HG03469 (cell line): Measurements from ENCODE around the gene AGBL4.
"Not testable (repeated sequence)": the region's sequence is repeated elsewhere in the genome, so short reads cannot be mapped to it uniquely, and the experiment has no call there.

Experiments used
- ATAC-seq: cut with Tn5 transposase; IDR thresholded peaks from one replicate; pipeline ENCODE4 v1.9.1; 2021; ENCODE audit warnings: mild to moderate bottlenecking, moderate library complexity, moderate number of reproducible peaks; ENCODE audit not compliant: unreplicated experiment

The AGBL4 gene

GRCh38 chr1:49051647-49052046, 972.1 kb downstream of the AGBL4 start:
- no peak for ATAC-seq

- no peak for ATAC-seq
Measured at GRCh38 chr1:49050041-49050440, 973.7 kb downstream of the AGBL4 start.

GRCh38 chr1:49048188-49048587, 975.6 kb downstream of the AGBL4 start:
- ATAC-seq, result no peak

GRCh38 chr1:49046305-49046704, 977.4 kb downstream of the AGBL4 start:
- ATAC-seq, result no peak

GRCh38 chr1:49045371-49045770, 978.4 kb downstream of the AGBL4 start:
- ATAC-seq, result no peak

GRCh38 chr1:49036700-49037099, 987.1 kb downstream of the AGBL4 start:
- ATAC-seq, result no peak

- ATAC-seq, result no peak
Measured at GRCh38 chr1:49028396-49028795, 995.4 kb downstream of the AGBL4 start.

- ATAC-seq, result no peak
Measured at GRCh38 chr1:49026230-49026811, 997.4 kb downstream of the AGBL4 start.

- no peak for ATAC-seq
Measured at GRCh38 chr1:49016030-49016977, 1007.5 kb downstream of the AGBL4 start.

GRCh38 chr1:49013079-49013478, 1010.7 kb downstream of the AGBL4 start:
- no peak for ATAC-seq

- not testable (repeated sequence) for ATAC-seq
Measured at GRCh38 chr1:49002981-49003380, 1020.8 kb downstream of the AGBL4 start.

- ATAC-seq, result no peak
Measured at GRCh38 chr1:48999321-48999720, 1024.4 kb downstream of the AGBL4 start.

- no peak for ATAC-seq
Measured at GRCh38 chr1:48996311-48996710, 1027.4 kb downstream of the AGBL4 start.

- no peak for ATAC-seq
Measured at GRCh38 chr1:48988633-48989197, 1035.0 kb downstream of the AGBL4 start.

GRCh38 chr1:48979940-48980339, 1043.8 kb downstream of the AGBL4 start:
- no peak for ATAC-seq

- no peak for ATAC-seq
Measured at GRCh38 chr1:48978413-48978812, 1045.3 kb downstream of the AGBL4 start.

GRCh38 chr1:48977273-48977672, 1046.5 kb downstream of the AGBL4 start:
- no peak for ATAC-seq

- ATAC-seq, result no peak
Measured at GRCh38 chr1:48969971-48970370, 1053.8 kb downstream of the AGBL4 start.

- ATAC-seq, result no peak
Measured at GRCh38 chr1:48967318-48967717, 1056.4 kb downstream of the AGBL4 start.

GRCh38 chr1:48966583-48966982, 1057.2 kb downstream of the AGBL4 start:
- ATAC-seq, result no peak

GRCh38 chr1:48960320-48960719, 1063.4 kb downstream of the AGBL4 start:
- ATAC-seq, result no peak

GRCh38 chr1:48955774-48956173, 1068.0 kb downstream of the AGBL4 start:
- ATAC-seq, result no peak
